ENCODE measurements around the gene NPC1.
"Not testable (repeated sequence)": the region's sequence is repeated elsewhere in the genome, so short reads cannot be mapped to it uniquely, and the experiment has no call there.

- not testable (repeated sequence) for TF ChIP-seq POLR2A, POLR2AphosphoS5 (IDR thresholded peaks at IDR 0.05; ENCODE audit: low read depth, low read length)
These were observed 8.8 kb downstream of the NPC1 start for GRCh38 chr18:23577521-23577920.
